ENCODE data around the gene LTO1. TPM values are rescaled to one million over a fixed set of nuclear protein-coding genes. Genes with fewer than 3 reads are reported as not detected.

LTO1 gene
- total RNA-seq, 2 donors from 2014 or later: 11.3 to 20.0 TPM

GRCh38 chr11:69640260-69640994, 34.7 kb downstream of the LTO1 start:
- peaks cover 33% of the 10 kb centered on the region for H3K27me3 ChIP-seq
- H3K36me3 ChIP-seq: no peaks in the 10 kb centered on the region
- peak overlapping the region; percentile 50 to 73 for H3K9ac ChIP-seq (ENCODE audit: low read depth in 2 of 2, low read length in 2 of 2)
- no peaks in the 10 kb centered on the region for H3K9me3 ChIP-seq
- H3K4me1 ChIP-seq: peaks cover 45% of the 10 kb centered on the region
- no peak for TF ChIP-seq CTCF (IDR thresholded peaks at IDR 0.05)
- H3K27ac ChIP-seq: peak overlapping the region; percentile 73
- DNase-seq: peak; percentile 62
- intact Hi-C loops (cut with DNase I): loop anchor here (5.0 kb wide), 2 partner anchors 198 to 348 kb away; partner anchors contain the start of gene MYEOV
- H3K4me3 ChIP-seq: peak overlapping the region; percentile 86

- peaks cover 33% of the 10 kb centered on the region for H3K27me3 ChIP-seq
Measured at GRCh38 chr11:69639831-69640230, 35.3 kb downstream of the LTO1 start.

GRCh38 chr11:69638941-69639681, 36.0 kb downstream of the LTO1 start:
- no peaks in the 10 kb centered on the region for H3K36me3 ChIP-seq
- intact Hi-C loops (cut with DNase I): no loop called here
- H3K27me3 ChIP-seq: peaks cover 33% of the 10 kb centered on the region
- H3K9ac ChIP-seq (ENCODE audit: low read depth in 2 of 2, low read length in 2 of 2): peak overlapping the region; percentile 50 to 71
- H3K9me3 ChIP-seq: no peaks in the 10 kb centered on the region
- peak overlapping the region; percentile 63 for H3K27ac ChIP-seq
- H3K4me3 ChIP-seq: peak overlapping the region; percentile 42
- H3K4me1 ChIP-seq: peaks cover 40% of the 10 kb centered on the region
- DNase-seq: peak; percentile 96
- TF ChIP-seq CTCF (IDR thresholded peaks at IDR 0.05): no peak

More at GRCh38 chr11:69639831-69640230, 35.3 kb downstream of the LTO1 start:
- Histone ChIP-seq H3K9me3 (no peaks in the 10 kb centered on the region), H3K36me3 (no peaks in the 10 kb centered on the region), H3K4me3 (no peak overlapping the region), H3K4me1 (peaks cover 45% of the 10 kb centered on the region), H3K27ac (no peak overlapping the region), H3K9ac (ENCODE audit: low read depth in 2 of 2, low read length in 2 of 2) (no peak overlapping the region)
- TF ChIP-seq CTCF (IDR thresholded peaks at IDR 0.05): no peak
- no peak for DNase-seq
- intact Hi-C loops (cut with DNase I): loop anchor here (5.0 kb wide), 2 partner anchors 198 to 348 kb away; partner anchors contain the start of gene MYEOV

GRCh38 chr11:69637941-69638871, 36.9 kb downstream of the LTO1 start:
- Histone ChIP-seq H3K27me3 (peaks cover 33% of the 10 kb centered on the region), H3K9me3 (no peaks in the 10 kb centered on the region), H3K27ac (peak overlapping the region; percentile 63), H3K4me1 (peaks cover 33% of the 10 kb centered on the region), H3K4me3 (peak overlapping the region; percentile 42), H3K36me3 (no peaks in the 10 kb centered on the region), H3K9ac (ENCODE audit: low read depth in 2 of 2, low read length in 2 of 2) (peak overlapping the region; percentile 50 to 71)
- TF ChIP-seq CTCF (IDR thresholded peaks at IDR 0.05): no peak
- intact Hi-C loops (cut with DNase I): no loop called here
- peak; percentile 74 for DNase-seq
